LNCAP (cell line): ENCODE measurements around the gene CDH22.

Experiments
- CTCF ChIP-seq: fragments of 450-650 bp; IDR thresholded peaks from 2 replicates; pipeline ENCODE4 v1.5.1; 2017; ENCODE audit warnings: mild to moderate bottlenecking

CDH22 gene

DNA sequence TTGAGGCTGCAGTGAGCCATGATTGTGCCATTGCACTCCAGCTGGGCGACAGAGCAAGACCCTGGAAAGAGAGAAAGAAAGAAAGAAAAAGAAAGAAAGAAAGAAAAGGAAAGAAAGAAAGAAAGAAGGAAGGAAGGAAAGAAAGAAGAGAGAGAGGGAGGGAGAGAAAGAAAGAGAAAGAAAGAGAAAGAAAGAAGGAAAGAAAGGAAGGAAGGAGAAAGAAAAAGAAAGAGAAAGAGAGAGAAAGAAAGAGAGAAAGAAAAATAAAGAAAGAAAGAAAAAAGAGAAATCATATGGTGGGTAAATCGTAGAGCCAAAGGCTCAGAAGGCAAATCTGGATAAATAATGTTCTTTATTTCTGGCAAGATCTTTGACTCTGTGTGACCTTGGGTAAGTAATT, 136.8 kb downstream of the CDH22 start:
- TF ChIP-seq CTCF, result no peak

DNA sequence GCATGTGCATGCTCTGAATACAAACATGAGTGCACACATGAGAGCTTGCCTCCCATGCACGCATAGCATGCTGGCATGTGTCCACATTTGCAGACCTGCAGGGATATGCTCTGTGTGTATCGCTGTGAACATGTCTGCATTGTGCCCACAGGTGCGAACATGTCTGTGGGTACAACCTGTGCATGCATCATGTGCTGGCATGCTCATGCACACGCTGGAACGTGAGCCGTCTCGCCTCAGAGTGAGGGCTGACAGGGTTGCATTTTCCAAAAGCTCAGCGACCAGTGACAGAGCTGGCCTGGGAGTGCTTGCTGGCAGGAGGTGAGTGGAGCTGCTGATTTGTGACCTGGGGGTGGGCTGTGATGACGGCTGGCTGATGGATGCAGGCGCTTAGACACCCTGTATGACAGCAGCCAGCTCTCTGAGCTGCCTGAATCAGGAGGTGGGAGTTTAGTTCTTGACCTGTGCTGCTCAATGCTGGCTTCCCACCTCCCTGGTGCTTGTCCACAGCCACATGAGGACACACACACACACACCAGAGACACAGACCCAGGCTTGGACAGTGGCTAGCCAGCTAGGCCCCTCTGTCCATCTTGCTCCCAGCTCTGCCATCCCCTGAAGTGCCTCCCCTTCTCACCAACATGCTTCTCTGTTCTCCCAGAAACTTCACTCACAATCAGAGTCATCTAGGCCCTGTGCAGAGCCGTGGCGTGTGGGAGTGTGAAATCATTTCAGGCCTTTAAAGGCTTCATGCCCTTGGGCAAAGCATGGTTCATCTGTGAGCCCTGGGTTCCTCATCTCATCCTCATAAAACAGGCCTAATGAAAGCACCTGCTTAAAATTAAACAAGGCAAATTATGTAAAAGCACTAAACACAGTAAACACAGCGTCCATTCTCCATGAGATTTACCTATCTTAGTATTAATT, 138.8 kb downstream of the CDH22 start:
- no peak for TF ChIP-seq CTCF

DNA sequence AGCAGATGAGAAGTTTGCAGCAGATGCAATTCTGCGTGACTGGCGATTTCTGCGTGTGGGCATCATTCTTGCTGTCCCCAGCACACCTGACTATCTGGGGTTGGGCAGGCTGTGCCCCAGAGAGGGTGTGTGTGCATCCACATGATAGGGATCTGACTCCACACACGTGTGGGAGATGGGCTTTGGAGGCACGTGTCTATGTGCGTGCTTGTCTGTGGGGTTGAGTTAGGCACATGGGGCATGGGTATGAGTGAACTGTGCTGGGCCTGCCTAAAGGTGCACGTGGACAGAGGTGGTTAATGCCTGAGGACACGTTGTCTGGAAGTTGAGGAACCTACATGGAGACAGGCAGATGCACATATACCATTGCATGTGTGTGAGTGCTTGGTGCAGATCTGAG, 139.9 kb downstream of the CDH22 start:
- no peak for TF ChIP-seq CTCF

DNA sequence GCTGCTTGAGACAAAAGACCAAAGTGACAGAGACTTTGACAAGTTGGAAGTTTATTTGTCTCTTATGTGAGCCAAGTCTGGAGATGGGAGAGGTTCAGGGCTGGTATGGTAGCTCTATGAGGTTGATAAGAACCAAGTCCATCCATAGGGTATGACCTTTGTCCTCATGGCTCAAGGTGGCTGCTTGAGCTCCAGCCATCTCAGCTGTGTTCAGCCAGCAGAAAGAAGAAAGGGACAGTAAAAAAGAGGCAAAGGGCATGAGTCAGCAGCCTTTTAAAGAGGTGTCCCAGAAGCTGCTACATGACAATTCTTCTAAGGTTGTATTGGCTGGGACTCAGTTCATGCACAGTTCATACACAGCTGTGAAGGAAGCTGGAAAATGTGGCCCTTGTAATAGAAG, 141.2 kb downstream of the CDH22 start:
- TF ChIP-seq CTCF, result no peak

GRCh38 chr20:46164254-46164653, 144.0 kb downstream of the CDH22 start:
- no peak for TF ChIP-seq CTCF

- no peak for TF ChIP-seq CTCF
Measured at GRCh38 chr20:46161921-46162320, 146.4 kb downstream of the CDH22 start.

GRCh38 chr20:46160661-46161060, 147.6 kb downstream of the CDH22 start:
- no peak for TF ChIP-seq CTCF
